OCI-LY1 (cell line): Measurements from ENCODE around the gene TRABD2B.

Experiments
- H2AFZ ChIP-seq: fragments of 200-600 bp; sonication (generic), shearing (Covaris generic); 2 replicates; pipeline ENCODE4 v1.6.0; 2014; ENCODE audit warnings: antibody characterized with exemption, mild to moderate bottlenecking, low read length
- H3F3A ChIP-seq: fragments of 200-600 bp; sonication (generic), shearing (Covaris generic); 2 replicates; pipeline ENCODE4 v1.6.0; 2014; ENCODE audit warnings: mild to moderate bottlenecking, antibody characterized with exemption, low read length, moderate library complexity; ENCODE audit not compliant: insufficient read depth
- H3K27ac ChIP-seq: fragments of 200-600 bp; sonication (generic); 2 replicates; pipeline ENCODE4 v1.5.1; 2014; ENCODE audit warnings: low read length, mixed run types, mild to moderate bottlenecking, low read depth; ENCODE audit not compliant: poor library complexity, severe bottlenecking
- H3K27me3 ChIP-seq: fragments of 200-600 bp; sonication (generic); 2 replicates; pipeline ENCODE4 v1.6.0; 2014; ENCODE audit warnings: antibody characterized with exemption, mild to moderate bottlenecking, low read length, moderate library complexity; ENCODE audit not compliant: insufficient read depth
- H3K36me3 ChIP-seq: fragments of 200-600 bp; sonication (generic); 2 replicates; pipeline ENCODE4 v1.6.1; 2014; ENCODE audit warnings: mild to moderate bottlenecking, antibody characterized with exemption, low read length, moderate library complexity, mixed read lengths; ENCODE audit not compliant: insufficient read depth
- H3K4me1 ChIP-seq: fragments of 200-600 bp; sonication (generic); 2 replicates; pipeline ENCODE4 v1.5.1; 2014; ENCODE audit warnings: mild to moderate bottlenecking, low read length, moderate library complexity; ENCODE audit not compliant: insufficient read depth, severe bottlenecking
- H3K4me2 ChIP-seq: fragments of 200-600 bp; sonication (generic), shearing (Covaris generic); 2 replicates; pipeline ENCODE4 v1.6.1; 2014; ENCODE audit warnings: low read length
- H3K4me3 ChIP-seq: fragments of 200-600 bp; sonication (generic); 2 replicates; pipeline ENCODE4 v1.5.1; 2014; ENCODE audit warnings: low read length, low read depth, mild to moderate bottlenecking, mixed read lengths; ENCODE audit not compliant: poor library complexity, severe bottlenecking
- H3K79me2 ChIP-seq: fragments of 200-600 bp; shearing (Covaris generic); 2 replicates; pipeline ENCODE4 v1.6.1; 2016; ENCODE audit warnings: mixed run types, low read length, mixed read lengths; ENCODE audit not compliant: insufficient read depth
- H3K9ac ChIP-seq: fragments of 200-600 bp; sonication (generic), shearing (Covaris generic); 2 replicates; pipeline ENCODE4 v1.6.1; 2014; ENCODE audit warnings: mild to moderate bottlenecking, low read length, mixed read lengths
- H3K9me2 ChIP-seq: fragments of 200-600 bp; sonication (generic), shearing (Covaris generic); 2 replicates; pipeline ENCODE4 v1.6.1; 2014; ENCODE audit warnings: low read depth, mild to moderate bottlenecking, low read length, mixed read lengths
- H3K9me3 ChIP-seq: fragments of 200-600 bp; shearing (Covaris generic); 2 replicates; pipeline ENCODE4 v1.6.1; 2014; ENCODE audit warnings: low read length, mixed read lengths
- H4K20me1 ChIP-seq: fragments of 200-600 bp; sonication (generic), shearing (Covaris generic); 2 replicates; pipeline ENCODE4 v1.6.0; 2016; ENCODE audit warnings: mild to moderate bottlenecking, low read length; ENCODE audit not compliant: insufficient read depth
- EZH2 ChIP-seq: fragments of 200-600 bp; sonication (generic), shearing (Covaris generic); IDR thresholded peaks from 2 replicates; pipeline ENCODE4 v1.8.0; 2017; ENCODE audit warnings: borderline replicate concordance, mixed run types, mild to moderate bottlenecking, antibody characterized with exemption, low read length, moderate library complexity, mixed read lengths

TRABD2B gene

DNA sequence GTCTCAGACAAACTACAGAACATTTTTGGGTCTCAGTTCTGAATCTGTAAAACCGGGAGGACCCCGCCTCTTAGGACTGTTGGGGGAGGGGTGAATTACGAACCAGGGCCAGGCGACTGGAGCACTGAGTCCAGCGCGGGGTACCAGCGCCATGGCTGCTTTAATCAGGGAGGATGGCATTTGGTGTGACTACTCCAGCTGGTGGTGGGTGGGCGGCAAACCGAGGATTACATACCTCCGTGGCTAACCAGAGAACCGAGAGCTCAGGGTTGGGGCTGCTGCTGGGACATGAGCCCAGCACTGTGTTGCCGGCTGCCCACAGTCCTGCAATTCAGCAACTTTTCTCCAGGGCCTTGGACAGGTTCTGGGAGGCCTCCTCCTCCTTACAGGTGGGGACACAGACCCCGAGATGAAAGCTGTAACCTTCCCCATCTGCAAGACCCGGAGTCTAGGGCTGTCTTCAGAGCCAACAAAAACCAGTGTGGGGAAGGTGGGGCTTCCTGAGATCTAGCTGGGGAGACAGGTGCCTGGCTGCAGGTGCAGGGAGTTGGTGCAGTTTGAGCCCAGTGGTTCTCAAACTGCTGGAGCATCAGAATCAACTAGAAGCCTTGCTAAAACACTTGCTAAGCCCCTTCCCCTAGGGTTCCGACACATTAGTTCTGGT lies 285.9 kb downstream of the TRABD2B start:
- no peak overlapping the region for H2AFZ ChIP-seq
- no peaks in the 10 kb centered on the region for H3K9me3 ChIP-seq
- H3K27ac ChIP-seq: no peak overlapping the region
- H4K20me1 ChIP-seq: no peaks in the 10 kb centered on the region
- H3K9me2 ChIP-seq: no peaks in the 10 kb centered on the region
- no peak for TF ChIP-seq EZH2
- H3K36me3 ChIP-seq: no peaks in the 10 kb centered on the region
- no peaks in the 10 kb centered on the region for H3K4me1 ChIP-seq
- H3K4me3 ChIP-seq: no peak overlapping the region
- H3K27me3 ChIP-seq: 0 out of 2 replicates have a peak, but pooled peaks cover 3% of the 10 kb centered on the region
- H3K4me2 ChIP-seq: no peak overlapping the region
- no peaks in the 10 kb centered on the region for H3K79me2 ChIP-seq
- H3K9ac ChIP-seq: no peak overlapping the region
- H3F3A ChIP-seq: no peaks in the 10 kb centered on the region
